ENCODE measurements around the gene LIFR.

DNA sequence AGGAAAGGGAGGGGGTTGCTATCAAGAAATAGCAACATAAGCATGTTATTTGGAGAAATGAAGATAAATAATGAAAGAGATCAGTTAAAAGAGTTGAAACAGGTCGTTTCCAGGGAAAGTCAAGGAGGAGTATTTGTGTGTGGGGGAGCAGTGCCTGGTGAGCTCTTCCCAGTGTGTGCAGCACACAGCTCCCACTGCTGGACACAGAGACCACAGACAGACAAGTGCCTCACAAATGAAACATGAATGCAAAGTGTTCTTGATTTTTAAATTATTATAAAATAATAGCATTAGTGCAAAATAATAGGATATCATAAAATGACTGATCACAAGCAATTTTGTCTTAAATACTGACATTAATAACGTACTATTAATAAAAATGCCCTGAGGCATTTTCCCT is 40.8 kb downstream of the LIFR start:
- TF ChIP-seq, protein P1, sequence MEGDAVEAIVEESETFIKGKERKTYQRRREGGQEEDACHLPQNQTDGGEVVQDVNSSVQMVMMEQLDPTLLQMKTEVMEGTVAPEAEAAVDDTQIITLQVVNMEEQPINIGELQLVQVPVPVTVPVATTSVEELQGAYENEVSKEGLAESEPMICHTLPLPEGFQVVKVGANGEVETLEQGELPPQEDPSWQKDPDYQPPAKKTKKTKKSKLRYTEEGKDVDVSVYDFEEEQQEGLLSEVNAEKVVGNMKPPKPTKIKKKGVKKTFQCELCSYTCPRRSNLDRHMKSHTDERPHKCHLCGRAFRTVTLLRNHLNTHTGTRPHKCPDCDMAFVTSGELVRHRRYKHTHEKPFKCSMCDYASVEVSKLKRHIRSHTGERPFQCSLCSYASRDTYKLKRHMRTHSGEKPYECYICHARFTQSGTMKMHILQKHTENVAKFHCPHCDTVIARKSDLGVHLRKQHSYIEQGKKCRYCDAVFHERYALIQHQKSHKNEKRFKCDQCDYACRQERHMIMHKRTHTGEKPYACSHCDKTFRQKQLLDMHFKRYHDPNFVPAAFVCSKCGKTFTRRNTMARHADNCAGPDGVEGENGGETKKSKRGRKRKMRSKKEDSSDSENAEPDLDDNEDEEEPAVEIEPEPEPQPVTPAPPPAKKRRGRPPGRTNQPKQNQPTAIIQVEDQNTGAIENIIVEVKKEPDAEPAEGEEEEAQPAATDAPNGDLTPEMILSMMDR (conservative IDR thresholded peaks at IDR 0.05; ENCODE audit: low read depth, low read length): peak; percentile 54
- TF ChIP-seq EZH2 (IDR thresholded peaks at IDR 0.05; ENCODE audit: borderline replicate concordance, low read depth, low read length, poor library complexity, severe bottlenecking): no peak

Measured in A673 (cell line).